GM18520 (cell line): ENCODE results near the gene PARP16.

Experiments used
- ATAC-seq: cut with Tn5 transposase; IDR thresholded peaks from one replicate; pipeline ENCODE4 v1.9.1; 2021; ENCODE audit not compliant: unreplicated experiment

The PARP16 gene, protein sequence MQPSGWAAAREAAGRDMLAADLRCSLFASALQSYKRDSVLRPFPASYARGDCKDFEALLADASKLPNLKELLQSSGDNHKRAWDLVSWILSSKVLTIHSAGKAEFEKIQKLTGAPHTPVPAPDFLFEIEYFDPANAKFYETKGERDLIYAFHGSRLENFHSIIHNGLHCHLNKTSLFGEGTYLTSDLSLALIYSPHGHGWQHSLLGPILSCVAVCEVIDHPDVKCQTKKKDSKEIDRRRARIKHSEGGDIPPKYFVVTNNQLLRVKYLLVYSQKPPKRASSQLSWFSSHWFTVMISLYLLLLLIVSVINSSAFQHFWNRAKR

DNA sequence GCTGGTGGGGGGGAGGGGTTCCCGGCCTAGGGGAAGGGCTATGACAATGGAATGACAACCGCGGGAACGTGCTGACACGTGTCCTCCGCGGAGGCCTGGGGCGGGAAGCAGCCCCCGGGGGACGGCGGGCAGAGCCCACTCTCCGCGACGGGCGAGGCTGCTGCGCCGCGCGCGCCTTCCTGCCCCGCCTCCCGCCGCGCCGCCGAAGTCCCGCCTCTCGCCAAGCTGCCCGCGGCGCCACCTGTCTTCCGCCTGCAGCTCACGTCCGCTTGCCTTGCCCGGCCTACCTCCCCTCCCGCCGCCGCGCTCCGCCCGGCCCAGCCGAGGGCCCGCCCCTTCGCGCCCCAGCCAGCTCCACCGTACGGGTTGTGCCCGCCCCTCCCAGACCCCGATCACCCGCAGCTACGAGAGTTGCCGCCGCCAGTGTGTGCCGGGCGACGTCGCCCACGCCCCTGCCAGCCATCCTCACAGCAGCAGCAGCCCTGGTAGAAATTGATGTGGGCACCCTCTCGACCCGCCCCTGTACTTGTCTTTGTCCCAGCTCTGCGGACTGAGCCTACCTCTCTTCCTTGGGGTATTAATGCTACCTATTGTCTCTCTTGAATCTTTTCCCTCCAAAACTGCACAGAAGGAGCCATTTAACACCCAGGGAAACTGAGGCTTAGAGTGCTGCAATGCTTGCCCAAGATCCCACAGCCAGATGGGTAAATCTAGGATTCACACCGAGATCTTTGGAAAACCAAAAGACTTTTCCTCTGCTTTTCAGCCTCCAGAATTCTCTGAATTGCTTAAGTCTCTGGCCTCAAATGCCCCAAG is at the start of gene PARP16:
PARP16 (minus strand) TSS at position 180 of the 816 bp plus-strand sequence. CDS start 457 bp downstream, outside the sequence.
- ATAC-seq: peak; percentile 91

DNA sequence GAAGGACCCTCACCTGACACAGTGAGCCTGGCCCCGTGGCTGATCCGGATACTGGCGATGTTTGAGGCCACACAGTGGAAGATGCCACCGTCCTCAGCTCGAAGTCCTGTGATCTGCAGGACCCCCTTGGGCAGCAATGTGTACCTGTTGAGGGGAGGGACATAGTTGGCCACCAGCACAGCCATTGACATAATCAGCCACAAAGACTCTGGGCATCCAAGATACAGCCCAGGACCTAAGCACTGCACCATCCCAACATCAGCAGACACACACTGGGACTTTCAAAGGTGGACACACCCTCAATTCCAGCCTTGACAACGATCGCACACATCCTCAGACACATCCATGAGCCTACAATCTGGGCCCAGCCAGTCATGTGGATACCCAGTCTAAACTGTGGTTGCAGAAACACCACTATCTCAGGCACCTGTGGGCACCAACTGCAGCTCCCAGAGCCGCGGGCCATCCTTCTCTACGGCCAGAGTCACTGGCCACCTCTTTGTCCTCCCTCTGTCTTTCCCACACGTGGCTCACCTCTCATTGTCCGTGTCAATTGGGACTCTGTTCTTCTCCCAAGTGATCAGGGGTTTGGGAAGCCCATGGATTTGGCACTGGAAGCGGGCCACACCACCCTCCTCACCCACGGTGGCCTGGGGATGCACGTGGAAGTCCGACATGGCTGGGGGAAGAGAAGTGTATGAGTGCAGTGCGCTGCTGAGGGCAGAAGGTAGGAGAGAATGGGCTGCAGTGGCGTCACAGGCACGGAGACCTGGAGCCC is 48.8 kb upstream of the PARP16 start:
- no peak for ATAC-seq

DNA sequence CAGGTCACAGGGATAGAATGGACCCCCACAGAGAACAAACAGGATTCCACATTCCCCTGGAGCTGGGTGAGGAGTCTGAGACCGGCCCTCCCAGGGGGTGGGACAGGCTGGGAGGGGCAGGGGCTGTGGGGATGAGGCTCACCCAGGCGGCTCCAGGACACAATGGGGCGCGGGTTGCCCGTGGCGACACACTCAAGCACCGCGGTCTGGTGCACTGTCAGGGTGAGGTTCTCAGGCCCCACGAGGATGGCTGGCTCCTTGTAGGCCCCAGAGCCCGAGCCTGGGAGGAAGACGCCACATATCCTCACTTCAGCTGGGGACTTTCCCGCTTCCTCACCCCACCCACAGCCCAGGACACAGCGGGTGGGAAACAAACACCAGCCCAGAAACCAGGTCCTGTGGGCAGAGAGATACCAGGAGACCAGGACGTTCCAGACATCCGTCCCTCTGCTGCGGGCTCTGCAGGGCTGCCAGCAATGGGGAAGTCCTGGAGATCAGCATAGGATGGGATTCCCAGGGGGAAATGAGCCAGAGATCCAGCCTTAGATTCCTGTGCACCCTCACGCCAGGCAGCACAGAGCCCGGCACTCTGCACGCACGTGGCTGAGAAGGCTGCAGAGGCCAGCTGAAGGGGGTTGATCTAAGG is 48.0 kb upstream of the PARP16 start:
- ATAC-seq: no peak

DNA sequence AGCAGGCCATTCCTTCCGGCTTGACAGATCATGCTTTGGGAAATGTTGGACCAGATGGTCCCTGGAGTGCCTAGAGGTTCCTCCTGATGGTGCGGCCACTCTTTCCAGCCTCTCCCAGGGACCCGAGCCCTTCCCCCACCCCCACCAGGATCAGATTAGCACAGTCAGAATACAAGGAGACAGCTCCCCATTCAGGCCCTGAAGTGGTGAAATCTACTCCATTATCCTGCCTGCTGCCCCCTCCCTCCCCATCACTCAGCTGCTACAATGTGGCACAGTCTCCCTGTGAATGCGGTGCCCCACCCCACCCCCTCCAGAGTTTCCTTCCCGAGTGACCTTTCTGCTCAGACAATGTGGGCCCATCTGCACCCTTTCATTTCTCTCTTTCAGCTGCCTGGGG is 47.2 kb upstream of the PARP16 start:
- ATAC-seq: no peak

DNA sequence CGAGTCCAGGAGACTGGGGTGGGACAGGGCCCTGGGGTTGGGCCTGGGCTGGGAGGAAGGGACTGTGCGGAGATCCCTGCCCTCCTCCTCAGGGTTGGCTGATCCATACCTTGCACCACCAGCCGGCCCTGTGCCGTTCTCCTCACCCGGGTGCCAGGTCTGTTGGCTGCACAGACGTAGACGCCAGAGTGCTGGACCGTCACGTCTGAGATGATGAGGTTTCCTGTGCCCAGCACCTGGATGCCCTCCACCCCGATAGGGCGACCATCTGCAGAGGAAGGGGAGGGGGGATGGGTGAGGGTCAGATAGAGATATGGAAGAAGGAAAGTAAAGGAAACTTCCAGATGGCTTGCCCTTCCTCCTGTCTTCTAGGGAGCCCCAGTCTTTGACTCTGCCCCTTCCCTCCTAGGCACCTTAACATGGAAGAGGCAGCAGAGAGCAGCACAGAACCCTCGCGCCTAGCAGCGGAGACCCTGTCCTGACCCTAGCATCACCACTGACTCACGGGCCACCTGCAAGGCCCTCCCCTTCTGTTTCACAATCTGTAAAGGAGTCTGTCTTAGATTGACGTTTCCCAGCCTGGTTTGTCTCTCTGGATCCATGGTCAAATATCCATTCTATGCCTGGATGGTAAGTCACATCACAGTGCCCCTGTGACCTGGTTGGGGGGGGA is 46.6 kb upstream of the PARP16 start:
- ATAC-seq: no peak

DNA sequence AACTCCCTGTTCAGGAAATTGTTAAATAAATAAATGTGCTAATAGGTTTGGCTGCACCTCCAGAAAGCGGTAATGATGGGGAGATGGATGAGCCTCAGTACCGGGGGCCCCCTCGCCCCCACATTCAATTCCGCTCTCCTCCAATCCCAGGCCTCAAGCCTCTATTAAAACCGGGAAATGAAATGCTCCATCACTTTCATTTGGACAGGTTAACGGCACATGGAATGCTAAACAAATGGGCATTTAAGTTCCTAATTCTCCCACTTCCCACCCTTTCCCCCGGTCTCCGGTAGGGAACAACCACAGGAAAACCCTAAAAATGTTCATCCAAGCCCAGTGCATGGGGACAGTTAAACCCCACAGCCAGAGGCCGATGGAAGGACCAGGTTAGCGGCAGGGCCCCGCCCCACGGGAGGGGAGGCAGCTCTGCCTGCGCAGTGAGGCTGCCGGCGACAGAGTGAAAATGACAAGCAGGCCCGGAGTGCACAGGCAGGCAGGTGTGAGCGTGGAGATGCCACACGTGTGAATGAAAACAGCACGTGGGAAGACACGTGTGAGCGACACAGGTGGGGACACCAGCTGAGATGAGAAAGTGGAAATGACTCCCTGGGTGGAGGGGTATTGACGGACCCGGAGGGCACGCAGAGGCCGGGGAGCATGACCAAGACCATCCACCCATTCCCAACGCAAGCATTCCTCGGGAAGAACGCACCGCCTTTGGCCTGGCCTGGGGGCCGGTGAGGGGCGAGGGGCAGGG is 45.9 kb upstream of the PARP16 start:
- no peak for ATAC-seq

DNA sequence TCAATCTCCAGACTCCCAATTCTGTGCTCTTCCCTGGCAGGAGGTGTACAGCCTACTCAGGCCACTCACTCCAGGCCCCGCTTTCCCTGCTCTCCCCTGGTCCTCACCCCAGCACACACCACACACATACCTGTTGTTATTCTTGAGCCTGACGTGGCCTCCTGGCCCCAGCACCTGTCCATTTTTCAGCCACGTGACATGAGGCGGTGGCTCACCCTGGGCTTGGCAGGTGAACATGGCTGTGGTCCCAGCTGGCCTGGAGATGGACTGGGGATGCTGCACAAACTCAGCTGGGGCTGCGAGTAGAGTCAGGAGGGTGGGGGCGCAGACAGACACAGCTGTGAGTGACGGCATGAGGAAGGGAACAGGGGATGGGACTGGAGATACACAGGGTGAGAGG is 45.1 kb upstream of the PARP16 start:
- ATAC-seq: no peak

DNA sequence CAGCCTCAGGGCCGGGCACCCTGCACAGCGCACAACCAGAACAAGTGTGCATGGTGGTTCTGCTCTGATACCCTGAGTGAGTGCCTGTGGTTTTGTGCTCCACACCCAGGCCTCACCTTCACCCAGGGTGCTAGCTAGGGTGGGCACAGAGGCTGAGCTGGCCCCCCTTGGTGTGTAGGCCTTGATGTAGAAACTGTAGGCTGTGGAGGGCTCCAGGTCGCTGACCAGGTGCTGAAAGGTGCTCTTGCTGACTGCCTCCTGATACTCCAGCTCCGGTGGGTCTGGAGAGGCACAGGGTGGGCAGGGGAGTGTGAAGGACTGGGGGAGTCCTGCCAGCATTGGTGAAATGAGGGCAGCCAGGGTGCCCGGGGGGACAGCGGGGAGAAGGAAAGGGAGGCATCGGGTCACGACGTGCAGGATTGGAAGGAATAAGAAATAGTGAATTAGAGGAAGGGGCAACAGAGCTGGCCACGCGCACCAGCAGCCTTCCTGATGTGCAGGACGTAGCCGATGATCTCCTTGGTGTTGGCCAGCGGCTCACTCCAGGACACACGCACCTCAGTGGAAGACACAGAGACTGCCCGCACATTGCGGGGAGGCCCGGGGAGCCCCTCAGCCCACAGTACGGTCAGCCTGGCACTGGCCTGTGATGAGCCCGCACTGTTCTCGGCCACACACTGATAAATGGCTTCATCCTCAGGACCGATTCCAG is 44.4 kb upstream of the PARP16 start:
- no peak for ATAC-seq

DNA sequence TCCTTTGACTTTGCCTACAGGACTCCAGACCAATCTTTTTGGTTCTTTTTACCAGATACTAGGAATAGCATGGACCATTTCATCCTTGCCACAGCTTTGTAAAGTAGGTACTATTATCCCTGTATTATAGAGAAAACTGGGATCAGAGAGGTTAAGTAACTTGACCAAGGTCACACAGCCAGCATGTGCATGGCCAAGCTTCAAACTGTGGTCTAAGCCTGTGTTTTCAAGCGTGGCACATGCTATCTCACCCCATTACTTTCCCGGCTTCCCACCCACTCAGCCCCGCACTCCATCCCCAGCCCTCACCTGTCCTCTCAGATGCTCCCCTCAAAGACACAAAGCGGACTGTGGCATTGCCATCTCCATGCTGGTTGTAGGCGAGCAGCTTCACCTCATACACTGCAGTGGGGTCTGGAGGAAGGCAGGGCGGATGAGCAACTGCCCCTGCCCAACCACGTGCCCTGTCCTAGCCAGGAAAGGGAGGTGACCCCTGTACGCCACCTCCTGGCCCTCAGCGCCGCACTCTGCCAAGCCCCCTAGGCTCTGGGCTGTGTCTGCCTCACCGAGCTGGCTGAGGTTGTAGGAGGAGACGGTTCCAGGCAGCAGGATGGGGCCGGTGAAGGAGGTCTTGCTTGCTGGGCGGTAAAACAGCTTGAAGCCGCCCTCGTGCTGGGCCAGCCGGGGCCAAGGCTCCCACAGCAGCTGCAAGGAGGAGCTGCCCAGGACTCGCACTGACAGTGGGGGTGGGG is 43.5 kb upstream of the PARP16 start:
- no peak for ATAC-seq

DNA sequence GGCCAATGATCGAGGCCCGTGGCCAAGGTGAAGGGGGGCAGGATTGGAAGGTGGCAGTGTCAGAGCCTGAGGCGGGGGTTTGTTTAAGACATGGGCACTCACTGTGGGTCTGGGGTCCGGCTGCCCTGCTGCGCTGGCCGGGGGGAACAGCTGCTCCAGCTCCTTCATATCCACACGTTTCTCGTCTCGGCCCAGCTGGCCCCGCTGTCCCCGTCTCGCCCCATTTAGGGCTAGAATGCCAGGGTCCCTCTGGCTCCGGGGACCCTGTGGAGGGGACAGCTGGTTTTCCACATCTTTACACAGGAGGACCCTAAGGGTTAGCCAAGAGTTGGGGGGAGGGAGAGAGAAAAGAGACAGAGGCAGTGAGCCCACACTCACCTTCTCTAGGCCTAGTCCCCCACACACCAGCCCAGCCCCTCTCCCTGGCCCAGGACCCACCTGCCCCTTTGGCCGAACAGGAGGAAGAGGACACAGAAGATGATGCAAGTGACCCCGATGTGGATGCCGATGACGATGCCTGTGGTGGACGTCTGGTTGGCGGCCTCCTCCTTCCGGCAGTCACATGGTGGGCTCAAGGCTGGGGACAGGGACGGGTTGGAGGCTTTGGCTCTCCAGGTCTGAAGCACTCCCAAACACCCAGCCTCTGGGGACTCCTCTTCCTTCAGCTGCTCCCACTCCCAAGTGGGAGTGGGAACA is 42.8 kb upstream of the PARP16 start:
- ATAC-seq: no peak

DNA sequence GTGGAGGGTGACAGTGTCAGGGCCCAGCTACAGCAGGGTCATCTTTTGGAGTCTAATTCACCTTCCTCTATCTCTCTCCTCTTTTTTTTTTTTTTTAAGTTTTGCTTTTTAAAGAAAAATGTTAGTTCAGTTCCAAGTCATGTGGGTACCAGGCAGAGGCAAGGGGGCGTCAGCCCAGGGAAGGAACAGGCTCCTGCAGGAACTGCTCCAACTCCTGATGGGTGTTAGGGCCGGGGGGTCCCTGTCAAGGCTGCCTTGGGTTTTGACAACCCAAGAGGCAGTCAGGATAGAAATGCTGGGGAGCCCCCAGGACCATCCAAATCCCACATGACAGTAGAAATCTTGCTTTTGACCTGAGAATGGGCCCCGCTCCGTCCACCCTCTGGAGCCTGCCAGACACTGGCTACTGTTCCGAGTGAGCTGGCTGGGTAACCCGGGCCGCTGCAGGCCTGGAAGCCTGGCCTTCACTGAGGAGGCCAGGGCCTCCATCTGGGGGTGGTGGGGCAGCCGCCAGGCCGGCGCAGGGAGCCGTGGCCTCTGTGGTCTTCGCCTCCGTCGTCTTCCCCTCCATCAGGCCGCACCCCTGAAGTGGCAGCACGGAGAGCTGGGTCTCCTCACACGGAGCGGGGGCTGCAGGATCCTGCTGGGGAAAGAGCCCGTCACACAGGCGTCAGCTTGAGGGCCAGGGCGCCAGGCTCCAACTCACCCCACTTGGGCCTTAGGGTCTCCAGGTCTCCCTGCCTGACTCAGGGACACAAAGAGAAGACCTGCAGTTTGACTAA is 42.0 kb upstream of the PARP16 start:
- ATAC-seq: no peak

DNA sequence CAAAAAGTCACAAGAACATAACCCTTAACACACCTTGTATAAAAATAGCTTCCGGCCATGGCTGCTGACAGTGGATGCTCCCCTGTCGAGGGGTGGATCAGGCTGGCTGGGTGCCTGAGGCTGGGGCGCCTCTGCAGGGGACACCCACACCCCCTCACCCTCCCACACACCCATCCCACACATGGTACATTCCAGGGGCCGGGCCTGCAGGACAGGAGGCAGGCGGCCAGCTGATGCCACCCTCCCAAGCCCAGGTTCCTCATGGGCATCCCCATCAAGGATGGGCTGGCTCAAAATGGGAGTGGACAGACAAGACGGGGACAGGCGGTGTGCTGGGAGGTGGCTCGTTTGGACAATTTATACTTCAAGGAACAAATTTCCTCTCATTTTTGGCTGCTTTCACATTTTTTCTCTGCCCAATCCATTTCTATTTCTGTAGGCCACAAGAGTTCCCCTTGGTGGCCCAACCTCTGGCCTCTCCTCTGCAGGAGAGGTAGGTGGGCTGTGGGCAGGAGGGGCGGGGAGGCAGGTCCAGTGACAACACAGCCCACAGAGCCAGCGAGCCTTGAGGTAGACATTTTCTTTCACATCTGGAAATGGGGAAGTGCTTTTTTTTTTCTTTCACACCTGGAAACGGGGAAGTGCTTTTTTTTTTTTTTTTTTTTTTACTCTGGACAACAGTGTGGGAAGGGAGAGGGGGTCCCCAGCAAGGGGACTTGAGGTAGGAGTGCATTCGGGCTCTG is 41.1 kb upstream of the PARP16 start:
- ATAC-seq: no peak

DNA sequence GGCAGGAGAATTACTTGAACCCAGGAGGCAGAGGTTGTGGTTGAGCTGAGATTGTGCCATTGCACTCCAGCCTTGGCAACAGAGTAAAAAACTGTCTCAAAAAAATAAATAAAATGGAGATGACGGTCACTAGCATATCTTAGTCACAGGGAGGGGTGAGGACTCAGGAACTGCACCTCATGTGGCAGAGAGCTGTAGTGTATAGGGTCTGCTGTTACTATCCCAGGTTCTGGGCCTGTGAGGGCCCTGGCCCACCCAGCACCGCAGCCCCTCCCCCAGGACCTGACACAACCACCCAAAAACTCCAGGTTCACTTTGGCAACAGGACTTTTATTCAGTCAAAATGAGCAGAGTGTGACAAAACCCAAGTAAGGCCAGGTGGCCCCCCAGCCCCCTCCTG is 40.1 kb upstream of the PARP16 start:
- no peak for ATAC-seq

DNA sequence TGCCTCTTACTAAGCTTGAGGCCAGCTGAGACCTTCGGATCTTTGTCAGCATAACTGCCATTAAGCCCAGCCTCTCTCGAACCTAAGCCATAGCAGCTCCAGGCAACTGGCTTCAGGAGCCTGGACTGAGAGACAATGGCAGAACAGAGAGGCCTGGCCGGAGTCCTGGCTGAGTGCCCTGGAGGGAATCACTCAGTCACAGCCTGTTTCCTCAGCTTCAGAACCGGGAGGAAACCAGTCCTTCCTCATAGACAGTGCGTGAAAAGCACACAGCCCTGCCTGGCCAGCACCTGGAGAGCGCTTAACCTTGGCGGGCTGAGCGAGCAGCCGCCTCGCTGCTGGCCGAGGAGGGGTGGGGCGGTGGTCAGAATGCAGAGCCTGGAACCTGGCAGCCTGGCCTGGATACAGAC is 39.4 kb upstream of the PARP16 start:
- no peak for ATAC-seq

DNA sequence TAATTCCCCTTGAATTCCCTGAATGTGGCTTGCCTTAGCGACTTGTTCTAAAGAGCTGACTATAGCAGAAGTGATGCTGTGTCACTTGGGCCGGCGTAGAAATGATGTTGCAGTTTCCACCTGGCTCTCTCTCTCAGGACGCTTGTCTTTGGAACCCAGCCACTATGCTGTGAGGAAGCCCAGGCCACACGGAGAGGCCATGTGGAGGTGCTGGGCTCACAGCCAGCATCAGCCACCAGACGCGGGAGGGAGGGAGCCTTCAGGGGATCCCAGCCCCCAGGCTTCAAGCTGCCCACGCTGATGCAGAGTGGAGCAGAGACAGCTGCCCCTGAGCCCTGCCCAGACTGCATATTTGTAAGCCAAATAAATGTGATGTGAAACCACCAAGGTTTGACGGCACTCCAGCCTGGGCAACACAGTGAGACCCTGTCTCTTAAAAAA is 36.4 kb upstream of the PARP16 start:
- ATAC-seq: no peak

DNA sequence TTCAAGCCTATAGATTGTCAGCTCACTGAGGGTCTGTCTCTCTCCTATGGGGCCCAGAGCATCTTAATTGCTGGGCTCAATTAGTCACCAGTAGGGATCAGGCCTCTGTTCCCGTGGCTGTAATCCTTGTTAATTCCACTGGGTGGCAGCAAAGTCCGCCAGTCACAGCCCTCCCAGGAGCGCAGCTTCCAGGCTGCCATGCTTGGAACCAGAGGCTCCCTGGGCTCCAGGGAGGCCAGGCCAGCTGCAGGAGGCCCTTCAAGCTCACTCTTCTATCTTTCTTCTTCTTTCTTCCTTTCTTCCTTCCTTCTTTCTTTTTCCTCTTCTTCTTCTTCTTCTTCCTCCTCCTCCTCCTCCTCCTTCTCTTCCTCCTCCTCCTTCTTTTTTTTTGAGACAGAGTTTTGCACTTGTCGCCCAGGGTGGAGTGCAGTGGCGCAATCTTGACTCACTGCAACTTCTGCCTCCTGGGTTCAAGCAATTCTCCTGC is 32.2 kb upstream of the PARP16 start:
- ATAC-seq: peak; percentile 60
